Kidney epithelial cell (primary cell): Measurements from ENCODE around the gene TRH. TPM values are rescaled to one million over a fixed set of nuclear protein-coding genes. Genes with fewer than 3 reads are reported as not detected.

Source experiments
- DNase-seq: peaks from one replicate; pipeline ENCODE4 v3.0.0-alpha.2; 2010; ENCODE audit warnings: low read depth
- H3K27me3 ChIP-seq: 2 replicates; pipeline ENCODE4 v1.6.0; 2011; ENCODE audit warnings: low read length; ENCODE audit not compliant: control insufficient read depth, insufficient read depth
- H3K36me3 ChIP-seq: 2 replicates; pipeline ENCODE4 v1.5.1; 2011; ENCODE audit warnings: low read length; ENCODE audit not compliant: control insufficient read depth, insufficient read depth
- H3K4me3 ChIP-seq: 2 replicates; pipeline ENCODE4 v1.5.1; 2011; ENCODE audit warnings: low read depth, mild to moderate bottlenecking, control low read depth, low read length
- total RNA-seq: library from RNA; depleted of rRNA; stranded (reverse); fragments of >200 nt; gene quantifications from 2 replicates; pipeline ENCODE4 v1.2.3, GENCODE V29; 2015
- TF ChIP-seq, protein P1 (sequence below): IDR thresholded peaks from 2 replicates; pipeline ENCODE4 v1.5.1; 2011; ENCODE audit warnings: mild to moderate bottlenecking, moderate library complexity, low read length, control low read depth, inconsistent platforms; ENCODE audit not compliant: insufficient read depth, poor library complexity, severe bottlenecking

TRH gene
- total RNA-seq, 1 donor from 2014 or later, result not detected

DNA sequence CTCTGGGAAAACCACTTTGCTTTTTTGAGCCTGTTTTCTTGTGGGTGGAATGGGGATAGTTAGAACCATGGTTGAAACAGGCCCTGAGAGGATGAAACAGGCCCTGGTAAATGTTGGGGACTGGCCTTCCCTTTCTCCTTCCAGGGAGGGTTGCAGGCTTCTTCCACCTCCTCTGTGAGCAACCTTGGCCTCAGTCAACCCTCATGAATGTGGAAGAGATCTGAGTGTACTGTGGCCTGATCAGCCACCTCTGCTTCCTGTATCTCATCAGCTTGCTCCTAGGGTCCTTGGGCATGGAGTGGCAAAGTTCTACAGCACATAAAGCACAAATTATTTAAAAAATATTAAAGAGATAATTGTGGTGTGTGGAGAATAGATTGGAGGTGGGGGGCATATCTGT lies 17.6 kb upstream of the TRH start:
- DNase-seq, result no peak
- H3K27me3 ChIP-seq, result peaks cover 18% of the 10 kb centered on the region
- H3K36me3 ChIP-seq, result no peaks in the 10 kb centered on the region
- no peak overlapping the region for H3K4me3 ChIP-seq
- TF ChIP-seq, protein P1, sequence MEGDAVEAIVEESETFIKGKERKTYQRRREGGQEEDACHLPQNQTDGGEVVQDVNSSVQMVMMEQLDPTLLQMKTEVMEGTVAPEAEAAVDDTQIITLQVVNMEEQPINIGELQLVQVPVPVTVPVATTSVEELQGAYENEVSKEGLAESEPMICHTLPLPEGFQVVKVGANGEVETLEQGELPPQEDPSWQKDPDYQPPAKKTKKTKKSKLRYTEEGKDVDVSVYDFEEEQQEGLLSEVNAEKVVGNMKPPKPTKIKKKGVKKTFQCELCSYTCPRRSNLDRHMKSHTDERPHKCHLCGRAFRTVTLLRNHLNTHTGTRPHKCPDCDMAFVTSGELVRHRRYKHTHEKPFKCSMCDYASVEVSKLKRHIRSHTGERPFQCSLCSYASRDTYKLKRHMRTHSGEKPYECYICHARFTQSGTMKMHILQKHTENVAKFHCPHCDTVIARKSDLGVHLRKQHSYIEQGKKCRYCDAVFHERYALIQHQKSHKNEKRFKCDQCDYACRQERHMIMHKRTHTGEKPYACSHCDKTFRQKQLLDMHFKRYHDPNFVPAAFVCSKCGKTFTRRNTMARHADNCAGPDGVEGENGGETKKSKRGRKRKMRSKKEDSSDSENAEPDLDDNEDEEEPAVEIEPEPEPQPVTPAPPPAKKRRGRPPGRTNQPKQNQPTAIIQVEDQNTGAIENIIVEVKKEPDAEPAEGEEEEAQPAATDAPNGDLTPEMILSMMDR, result no peak

DNA sequence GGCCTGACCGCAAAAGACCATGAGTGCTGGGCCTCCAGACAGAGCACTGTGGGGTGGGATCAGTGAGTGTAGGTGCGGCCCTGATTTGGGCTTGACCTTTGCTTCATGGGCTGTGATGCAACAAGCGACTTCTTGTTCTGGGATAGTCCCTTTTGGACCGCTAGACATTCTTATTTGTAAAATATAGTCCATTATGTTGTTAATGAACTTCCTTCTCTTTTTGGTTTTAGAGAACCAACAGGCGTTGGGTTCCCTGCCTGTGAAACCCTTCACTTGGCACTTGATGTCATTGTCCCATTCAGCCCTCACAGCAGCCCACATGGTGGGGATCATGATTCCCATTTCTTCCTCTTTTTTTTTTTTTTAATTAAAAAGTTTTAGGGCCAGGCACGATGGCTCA lies 15.8 kb upstream of the TRH start:
- TF ChIP-seq, protein P1, result no peak
- no peak for DNase-seq
- Histone ChIP-seq H3K27me3 (peaks cover 14% of the 10 kb centered on the region), H3K36me3 (no peaks in the 10 kb centered on the region), H3K4me3 (no peak overlapping the region)

DNA sequence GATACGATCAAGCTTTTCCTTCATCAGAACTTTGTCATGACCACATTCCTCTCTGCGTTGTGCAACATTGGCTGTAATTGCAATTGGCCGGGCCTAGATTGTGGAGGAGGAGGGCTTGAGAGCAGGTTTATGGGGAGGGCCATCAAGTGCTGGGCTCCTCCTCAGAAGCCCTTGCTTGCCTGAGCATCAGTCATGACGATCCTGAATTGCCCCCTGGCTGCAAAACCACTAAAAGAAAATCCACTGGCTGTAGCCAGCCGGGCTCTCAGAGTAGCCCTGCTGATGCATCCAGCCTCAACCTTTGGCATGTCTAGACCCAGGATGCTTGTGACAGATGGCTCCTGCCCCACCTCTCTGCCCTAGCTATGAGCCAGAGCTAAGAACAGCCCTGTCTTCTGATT lies 13.4 kb upstream of the TRH start:
- H3K4me3 ChIP-seq, result no peak overlapping the region
- no peaks in the 10 kb centered on the region for H3K36me3 ChIP-seq
- TF ChIP-seq, protein P1, result no peak
- H3K27me3 ChIP-seq, result peaks cover 6% of the 10 kb centered on the region
- no peak for DNase-seq

DNA sequence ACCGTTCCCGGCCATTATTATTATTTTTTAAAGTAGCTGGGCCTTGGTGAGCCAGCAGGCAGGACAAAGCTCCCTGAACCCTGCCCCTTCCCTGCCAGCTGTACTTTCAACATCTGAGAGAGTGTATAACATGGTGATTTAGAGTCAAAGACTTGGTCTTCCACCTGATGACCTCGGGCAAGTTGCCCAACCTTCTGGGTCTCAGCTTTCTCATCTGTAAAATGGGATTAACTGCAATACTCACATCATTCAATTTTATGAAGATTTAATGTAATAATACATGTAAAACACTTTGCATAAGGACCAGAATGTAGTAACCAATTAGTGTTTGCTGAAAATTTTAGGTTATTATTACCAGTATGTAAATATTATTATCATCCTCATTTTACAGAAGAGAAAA lies 11.9 kb upstream of the TRH start:
- Histone ChIP-seq H3K4me3 (no peak overlapping the region), H3K36me3 (no peaks in the 10 kb centered on the region), H3K27me3 (peaks cover 6% of the 10 kb centered on the region)
- no peak for DNase-seq
- TF ChIP-seq, protein P1, result no peak

DNA sequence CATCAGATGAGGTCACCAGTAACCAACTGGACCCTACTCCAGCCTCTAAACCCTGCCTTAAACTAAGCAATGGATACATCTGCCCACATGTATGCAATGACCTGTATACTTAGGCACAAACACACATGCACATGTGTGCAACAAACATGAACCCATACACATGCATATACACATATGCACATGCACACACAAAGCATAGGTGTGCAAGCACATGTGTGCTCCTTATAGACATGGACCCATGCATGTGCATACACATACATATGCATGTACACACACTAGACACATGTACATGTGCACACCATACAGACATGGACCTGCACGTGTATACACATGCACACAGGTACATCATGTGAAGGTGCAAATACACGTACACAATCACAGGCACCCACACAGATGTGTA lies 8.6 kb upstream of the TRH start:
- H3K36me3 ChIP-seq, result no peaks in the 10 kb centered on the region
- peaks cover 11% of the 10 kb centered on the region for H3K27me3 ChIP-seq
- TF ChIP-seq, protein P1, result no peak
- H3K4me3 ChIP-seq, result no peak overlapping the region
- DNase-seq, result no peak

DNA sequence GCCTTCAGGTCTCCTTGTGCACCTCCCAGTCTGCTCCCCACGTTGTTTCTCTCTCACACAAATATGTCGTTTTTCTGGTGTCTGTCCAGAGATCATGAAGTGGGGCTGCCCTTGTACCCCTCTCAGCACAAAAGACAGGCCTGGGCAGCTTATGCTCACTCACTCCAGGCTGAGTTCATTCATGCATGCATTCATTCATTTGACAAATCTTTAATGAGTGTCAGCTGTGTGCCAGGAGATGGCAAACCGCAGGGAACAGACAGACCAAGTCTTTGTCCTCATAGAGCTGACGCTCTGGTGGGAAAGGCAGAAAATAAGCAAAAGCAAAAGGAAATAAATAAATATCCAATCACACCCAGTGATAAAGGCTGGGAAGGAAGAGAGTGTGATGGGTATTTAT lies 7.6 kb upstream of the TRH start:
- DNase-seq, result no peak
- H3K4me3 ChIP-seq, result no peak overlapping the region
- no peaks in the 10 kb centered on the region for H3K36me3 ChIP-seq
- TF ChIP-seq, protein P1, result no peak
- peaks cover 15% of the 10 kb centered on the region for H3K27me3 ChIP-seq
